ENCODE results near the gene SCYL3.

SCYL3 gene

DNA sequence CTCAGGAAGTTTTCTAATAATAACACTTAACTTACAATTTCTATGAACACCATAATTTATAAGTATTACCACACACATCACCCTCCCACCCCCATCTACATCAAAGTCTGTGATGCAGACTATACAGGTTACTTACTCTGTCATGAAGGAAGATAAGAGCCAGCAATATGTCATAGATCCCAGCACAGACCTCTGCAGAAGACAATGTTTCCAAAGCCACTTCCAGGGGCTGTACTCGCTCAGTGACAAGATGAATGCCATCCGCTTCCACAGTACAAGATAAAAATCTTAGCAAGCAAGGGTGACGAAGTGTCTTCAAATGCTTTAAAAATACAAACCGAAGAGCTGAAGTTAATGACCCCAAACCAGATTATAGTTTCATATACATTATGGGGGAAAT is 15.2 kb downstream of the SCYL3 start:
- Histone ChIP-seq H3K36me3 (ENCODE audit: low read length) (peaks cover 13% of the 10 kb centered on the region), H3K9ac (ENCODE audit: low read length) (no peak overlapping the region)

DNA sequence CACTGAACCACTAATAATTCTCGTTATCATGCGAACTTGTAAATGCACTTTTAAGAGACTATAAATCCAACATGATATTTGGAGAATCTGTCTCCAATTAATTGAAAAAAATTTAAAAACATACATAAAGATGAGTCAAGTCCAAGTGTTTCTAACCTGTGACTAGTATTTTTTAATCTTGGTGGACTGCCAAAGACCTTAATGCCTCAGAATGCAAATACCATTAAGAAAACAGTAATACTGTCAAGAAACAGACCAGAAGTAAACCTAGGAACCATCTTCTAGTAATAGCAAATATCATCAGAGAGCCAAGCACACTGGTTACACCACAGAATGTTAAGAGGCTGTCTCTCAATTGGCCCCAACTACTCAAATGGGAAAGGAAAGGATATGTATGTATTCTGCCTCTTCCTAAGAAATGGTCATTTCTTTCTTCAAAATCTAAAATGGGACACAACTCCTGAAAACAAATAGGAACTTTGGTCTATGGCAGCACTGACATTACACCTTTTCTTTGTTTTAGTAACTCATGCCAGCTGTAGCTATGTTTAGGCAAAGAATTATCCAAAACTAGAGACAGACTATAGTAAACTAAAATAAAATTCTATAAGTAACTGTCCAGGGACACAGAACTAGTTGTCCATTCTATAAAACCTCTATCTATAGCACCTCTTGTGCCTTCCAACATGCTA is 15.8 kb downstream of the SCYL3 start:
- Histone ChIP-seq H3K4me3 (ENCODE audit: insufficient read depth, low read length, poor library complexity, severe bottlenecking) (no peak overlapping the region), H3K4me2 (ENCODE audit: low read depth, low read length, poor library complexity, severe bottlenecking) (no peak overlapping the region), H3K27ac (ENCODE audit: low read depth, low read length) (no peak overlapping the region), H3K79me2 (ENCODE audit: insufficient read depth, low read length) (peaks cover 2% of the 10 kb centered on the region; the same call in 1 of the 2 replicates), H3K9me3 (ENCODE audit: insufficient read depth, low read length) (no peaks in the 10 kb centered on the region), H4K20me1 (ENCODE audit: low read depth, low read length) (no peaks in the 10 kb centered on the region), H3F3A (ENCODE audit: insufficient read depth) (no peaks in the 10 kb centered on the region), H2AFZ (ENCODE audit: low read depth, low read length, severe bottlenecking) (no peak overlapping the region), H3K36me3 (ENCODE audit: low read length) (peaks cover 19% of the 10 kb centered on the region), H3K27me3 (ENCODE audit: low read length) (no peaks in the 10 kb centered on the region), H3K9me2 (replicated peaks; ENCODE audit: insufficient read depth, low read length) (no peaks in the 10 kb centered on the region), H3K9ac (ENCODE audit: low read length) (no peak overlapping the region)
- TF ChIP-seq, protein P1, sequence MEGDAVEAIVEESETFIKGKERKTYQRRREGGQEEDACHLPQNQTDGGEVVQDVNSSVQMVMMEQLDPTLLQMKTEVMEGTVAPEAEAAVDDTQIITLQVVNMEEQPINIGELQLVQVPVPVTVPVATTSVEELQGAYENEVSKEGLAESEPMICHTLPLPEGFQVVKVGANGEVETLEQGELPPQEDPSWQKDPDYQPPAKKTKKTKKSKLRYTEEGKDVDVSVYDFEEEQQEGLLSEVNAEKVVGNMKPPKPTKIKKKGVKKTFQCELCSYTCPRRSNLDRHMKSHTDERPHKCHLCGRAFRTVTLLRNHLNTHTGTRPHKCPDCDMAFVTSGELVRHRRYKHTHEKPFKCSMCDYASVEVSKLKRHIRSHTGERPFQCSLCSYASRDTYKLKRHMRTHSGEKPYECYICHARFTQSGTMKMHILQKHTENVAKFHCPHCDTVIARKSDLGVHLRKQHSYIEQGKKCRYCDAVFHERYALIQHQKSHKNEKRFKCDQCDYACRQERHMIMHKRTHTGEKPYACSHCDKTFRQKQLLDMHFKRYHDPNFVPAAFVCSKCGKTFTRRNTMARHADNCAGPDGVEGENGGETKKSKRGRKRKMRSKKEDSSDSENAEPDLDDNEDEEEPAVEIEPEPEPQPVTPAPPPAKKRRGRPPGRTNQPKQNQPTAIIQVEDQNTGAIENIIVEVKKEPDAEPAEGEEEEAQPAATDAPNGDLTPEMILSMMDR (IDR thresholded peaks at IDR 0.05; ENCODE audit: insufficient read depth, low read length, poor library complexity, severe bottlenecking), result no peak
- TF ChIP-seq EZH2phosphoT487 (conservative IDR thresholded peaks at IDR 0.05; ENCODE audit: low read length), result no peak

More for the DNA sequence above, 15.2 kb downstream of the SCYL3 start:
- Histone ChIP-seq H3K9me3 (ENCODE audit: insufficient read depth, low read length) (no peaks in the 10 kb centered on the region), H3K9me2 (replicated peaks; ENCODE audit: insufficient read depth, low read length) (no peaks in the 10 kb centered on the region), H3K79me2 (ENCODE audit: insufficient read depth, low read length) (peaks cover 2% of the 10 kb centered on the region; the same call in 1 of the 2 replicates), H2AFZ (ENCODE audit: low read depth, low read length, severe bottlenecking) (no peak overlapping the region), H3K4me3 (ENCODE audit: insufficient read depth, low read length, poor library complexity, severe bottlenecking) (no peak overlapping the region), H4K20me1 (ENCODE audit: low read depth, low read length) (no peaks in the 10 kb centered on the region), H3K4me2 (ENCODE audit: low read depth, low read length, poor library complexity, severe bottlenecking) (no peak overlapping the region), H3K27ac (ENCODE audit: low read depth, low read length) (no peak overlapping the region), H3K27me3 (ENCODE audit: low read length) (no peaks in the 10 kb centered on the region), H3F3A (ENCODE audit: insufficient read depth) (no peaks in the 10 kb centered on the region)
- TF ChIP-seq, protein P1 (IDR thresholded peaks at IDR 0.05; ENCODE audit: insufficient read depth, low read length, poor library complexity, severe bottlenecking), result no peak
- no peak for TF ChIP-seq EZH2phosphoT487 (conservative IDR thresholded peaks at IDR 0.05; ENCODE audit: low read length)

DNA sequence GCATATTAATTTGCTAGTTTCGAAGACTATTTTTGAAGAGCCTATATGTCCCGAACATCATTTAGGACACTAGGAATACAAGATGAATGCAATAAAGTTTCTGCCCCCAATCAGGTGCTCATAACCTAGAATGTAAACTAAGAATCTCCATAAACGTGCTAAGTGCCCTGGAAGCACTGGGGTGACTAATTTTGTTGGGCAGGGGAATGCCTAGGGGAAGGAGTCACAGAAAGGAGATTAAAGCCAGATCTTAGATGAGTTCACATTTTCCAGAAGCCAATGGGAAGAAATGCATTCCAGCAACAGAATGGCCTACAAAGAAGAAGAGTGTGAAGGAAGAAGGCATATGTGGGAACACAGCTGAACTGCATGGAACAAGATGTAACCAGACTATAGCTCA is 19.5 kb downstream of the SCYL3 start:
- H3F3A ChIP-seq (ENCODE audit: insufficient read depth), result no peaks in the 10 kb centered on the region
- no peak overlapping the region for H3K9ac ChIP-seq (ENCODE audit: low read length)
- no peak overlapping the region for H2AFZ ChIP-seq (ENCODE audit: low read depth, low read length, severe bottlenecking)
- H3K9me3 ChIP-seq (ENCODE audit: insufficient read depth, low read length), result no peaks in the 10 kb centered on the region
- H3K4me2 ChIP-seq (ENCODE audit: low read depth, low read length, poor library complexity, severe bottlenecking), result no peak overlapping the region
- no peaks in the 10 kb centered on the region for H3K27me3 ChIP-seq (ENCODE audit: low read length)
- no peaks in the 10 kb centered on the region; the same call in 1 of the 2 replicates for H3K79me2 ChIP-seq (ENCODE audit: insufficient read depth, low read length)
- peaks cover 31% of the 10 kb centered on the region for H3K36me3 ChIP-seq (ENCODE audit: low read length)
- H3K9me2 ChIP-seq (replicated peaks; ENCODE audit: insufficient read depth, low read length), result no peaks in the 10 kb centered on the region
- H4K20me1 ChIP-seq (ENCODE audit: low read depth, low read length), result no peaks in the 10 kb centered on the region
- no peak overlapping the region for H3K27ac ChIP-seq (ENCODE audit: low read depth, low read length)
- no peak for TF ChIP-seq EZH2phosphoT487 (conservative IDR thresholded peaks at IDR 0.05; ENCODE audit: low read length)
- TF ChIP-seq, protein P1 (IDR thresholded peaks at IDR 0.05; ENCODE audit: insufficient read depth, low read length, poor library complexity, severe bottlenecking), result no peak
- H3K4me3 ChIP-seq (ENCODE audit: insufficient read depth, low read length, poor library complexity, severe bottlenecking), result no peak overlapping the region
